Endodermal cell (in vitro differentiated cells): ENCODE data around the gene SIRPD. TPM values are rescaled to one million over a fixed set of nuclear protein-coding genes. Genes with fewer than 3 reads are reported as not detected.

Experiments
- DNase-seq: peaks from one replicate; pipeline ENCODE4 v3.0.0-alpha.2; 2017
- H3K27ac ChIP-seq: 2 replicates; pipeline ENCODE4 v1.5.1; 2013; ENCODE audit warnings: mild to moderate bottlenecking, low read depth, low read length, moderate library complexity
- H3K27me3 ChIP-seq: 2 replicates; pipeline ENCODE4 v1.6.1; 2013; ENCODE audit warnings: mild to moderate bottlenecking, low read length, moderate library complexity; ENCODE audit not compliant: insufficient read depth, control insufficient read depth, poor library complexity, severe bottlenecking
- H3K36me3 ChIP-seq: 2 replicates; pipeline ENCODE4 v1.7.0; 2013; ENCODE audit warnings: mild to moderate bottlenecking, low read length, moderate library complexity; ENCODE audit not compliant: control insufficient read depth, insufficient read depth
- H3K4me1 ChIP-seq: one replicate; pipeline ENCODE4 v1.7.0; 2013; ENCODE audit warnings: low read length; ENCODE audit not compliant: control insufficient read depth, insufficient read depth
- H3K4me3 ChIP-seq: 2 replicates; pipeline ENCODE4 v1.5.1; 2013; ENCODE audit warnings: mild to moderate bottlenecking, low read length, moderate library complexity
- H3K9ac ChIP-seq: 2 replicates; pipeline ENCODE4 v1.6.1; 2013; ENCODE audit warnings: mild to moderate bottlenecking, low read length, moderate library complexity; ENCODE audit not compliant: poor library complexity, severe bottlenecking; ENCODE audit errors: extremely low read depth
- H3K9me3 ChIP-seq: 2 replicates; pipeline ENCODE4 v1.6.1; 2013; ENCODE audit warnings: mild to moderate bottlenecking, low read length, moderate library complexity; ENCODE audit not compliant: control insufficient read depth
- H3K27ac Mint-ChIP-seq: 2 replicates; pipeline ENCODE4 v1.8.0; 2020; ENCODE audit warnings: mixed read lengths
- H3K27me3 Mint-ChIP-seq: 2 replicates; pipeline ENCODE4 v1.8.0; 2021; ENCODE audit warnings: mild to moderate bottlenecking, mixed read lengths; ENCODE audit not compliant: insufficient read depth
- H3K36me3 Mint-ChIP-seq: 2 replicates; pipeline ENCODE4 v1.8.0; 2020; ENCODE audit warnings: low read depth, mixed read lengths
- H3K4me1 Mint-ChIP-seq: 2 replicates; pipeline ENCODE4 v1.8.0; 2020; ENCODE audit warnings: mixed read lengths
- H3K4me3 Mint-ChIP-seq: 2 replicates; pipeline ENCODE4 v1.8.0; 2020; ENCODE audit warnings: mild to moderate bottlenecking, moderate library complexity, mixed read lengths
- H3K9me3 Mint-ChIP-seq: 2 replicates; pipeline ENCODE4 v1.8.0; 2020; ENCODE audit warnings: mild to moderate bottlenecking, mixed read lengths
- CTCF ChIP-seq: fragments of 200-600 bp; sonication (generic); conservative IDR thresholded peaks from 2 replicates; pipeline ENCODE4 v1.5.0; 2021; ENCODE audit warnings: antibody characterized with exemption, mild to moderate bottlenecking
- WGBS, 2 experiments: methylation state at CpG; one replicate each; pipeline versions ENCODE4 v1.1.5 to v1.1.7; 2013; ENCODE audit warnings: missing lambda C conversion rate in 2 of 2, mixed read lengths in 1 of 2; ENCODE audit not compliant: insufficient coverage in 1 of 2, insufficient read length in 1 of 2; 5-methylcytosine and 5-hydroxymethylcytosine counted together
- total RNA-seq, 2 donors: library from RNA; stranded (reverse); fragmentation: NEBNext Ultra II Directional in 1 of 2; extraction: Animal tissue kit (Norgen Biotek cat#: 25700) in 1 of 2; gene quantifications; 2 replicates in 1 of 2; 3 replicates in 1 of 2; pipeline ENCODE4 v1.2.1, GENCODE V29; 2021

SIRPD gene
- total RNA-seq, 2 donors from 2014 or later = not detected

GRCh38 chr20:1505361-1505760, 52.1 kb downstream of the SIRPD start:
- Histone ChIP-seq H3K27me3 (no peaks in the 10 kb centered on the region), H3K36me3 (no peaks in the 10 kb centered on the region), H3K4me3 (no peak overlapping the region), H3K9ac (no peak overlapping the region), H3K4me1 (no peaks in the 10 kb centered on the region), H3K27ac (no peak overlapping the region), H3K9me3 (peaks cover 26% of the 10 kb centered on the region)
- no peaks in the 10 kb centered on the region for H3K36me3 Mint-ChIP-seq
- TF ChIP-seq CTCF = no peak
- no peak overlapping the region for H3K27ac Mint-ChIP-seq
- no peak for DNase-seq
- H3K4me1 Mint-ChIP-seq = peaks cover 7% of the 10 kb centered on the region
- H3K4me3 Mint-ChIP-seq = no peak overlapping the region
- H3K27me3 Mint-ChIP-seq = peaks cover 11% of the 10 kb centered on the region
- WGBS, 2 experiments = 98% methylated on average over 3 of the region's 3 CpGs; no CpG with 5 or more reads in 1 of the 2 experiments
- peaks cover 12% of the 10 kb centered on the region for H3K9me3 Mint-ChIP-seq

- Mint-ChIP-seq H3K27me3 (peaks cover 9% of the 10 kb centered on the region), H3K36me3 (no peaks in the 10 kb centered on the region), H3K4me1 (peaks cover 9% of the 10 kb centered on the region), H3K9me3 (peaks cover 12% of the 10 kb centered on the region), H3K27ac (no peak overlapping the region), H3K4me3 (no peak overlapping the region)
- peaks cover 26% of the 10 kb centered on the region for H3K9me3 ChIP-seq
- no peak overlapping the region for H3K27ac ChIP-seq
- peak; percentile 92 for DNase-seq
- WGBS, 2 experiments = 21% methylated on average over 6 to 8 of the region's 8 CpGs
- H3K4me1 ChIP-seq = no peaks in the 10 kb centered on the region
- no peaks in the 10 kb centered on the region for H3K27me3 ChIP-seq
- H3K9ac ChIP-seq = no peak overlapping the region
- no peaks in the 10 kb centered on the region for H3K36me3 ChIP-seq
- TF ChIP-seq CTCF = peak; percentile 99
- H3K4me3 ChIP-seq = no peak overlapping the region
Measured at GRCh38 chr20:1503564-1504227, 53.8 kb downstream of the SIRPD start.

GRCh38 chr20:1500496-1500895, 57.0 kb downstream of the SIRPD start:
- H3K27me3 ChIP-seq = no peaks in the 10 kb centered on the region
- Mint-ChIP-seq H3K27ac (peak overlapping the region; percentile 56), H3K4me1 (peaks cover 9% of the 10 kb centered on the region), H3K4me3 (no peak overlapping the region), H3K36me3 (no peaks in the 10 kb centered on the region), H3K27me3 (peaks cover 15% of the 10 kb centered on the region), H3K9me3 (peaks cover 12% of the 10 kb centered on the region)
- H3K36me3 ChIP-seq = no peaks in the 10 kb centered on the region
- no peak overlapping the region for H3K27ac ChIP-seq
- no peak for TF ChIP-seq CTCF
- 64 to 86% methylated on average over 1 to 3 of the region's 3 CpGs for WGBS, 2 experiments
- peaks cover 26% of the 10 kb centered on the region for H3K9me3 ChIP-seq
- peak; percentile 67 for DNase-seq
- H3K9ac ChIP-seq = no peak overlapping the region
- H3K4me3 ChIP-seq = peak overlapping the region; percentile 7
- H3K4me1 ChIP-seq = no peaks in the 10 kb centered on the region
